Activated CD8-positive, alpha-beta T cell treated with anti-CD3 and anti-CD28 coated beads, Interleukin-2, amount 10 ng/mL, durations not matched to agents 7 days and 5 days (primary cell): ENCODE results near the gene TCERG1. TPM values are rescaled to one million over a fixed set of nuclear protein-coding genes. Genes with fewer than 3 reads are reported as not detected.

Experiments
- ATAC-seq: fragments of 150-1000 bp; cut with Tn5 transposase; one replicate; pipeline ENCODE4 v1.10.0; 2021; ENCODE audit warnings: moderate library complexity
- CTCF ChIA-PET: fragments of 350-600 bp; sonication (Branson Sonifier 250); formaldehyde crosslinking; loops from one replicate; lab custom pipeline; 2021; ENCODE audit warnings: antibody characterized with exemption; lab: Charles Lee
- POLR2A ChIA-PET: fragments of 350-600 bp; sonication (Branson Sonifier 250); formaldehyde crosslinking; loops from one replicate; lab custom pipeline; 2021; ENCODE audit warnings: antibody characterized with exemption; lab: Charles Lee
- DNase-seq: peaks from one replicate; pipeline ENCODE4 v3.0.0-alpha.2; 2020
- H3K27ac Mint-ChIP-seq: one replicate; pipeline ENCODE4 v1.8.0; 2021; ENCODE audit warnings: mild to moderate bottlenecking, mixed read lengths
- H3K27me3 Mint-ChIP-seq: one replicate; pipeline ENCODE4 v1.8.0; 2021; ENCODE audit warnings: low read depth, mixed read lengths
- H3K36me3 Mint-ChIP-seq: one replicate; pipeline ENCODE4 v1.8.0; 2021; ENCODE audit warnings: low read depth, mixed read lengths
- H3K4me1 Mint-ChIP-seq: one replicate; pipeline ENCODE4 v1.8.0; 2021; ENCODE audit warnings: low read depth, mixed read lengths
- H3K4me3 Mint-ChIP-seq: one replicate; pipeline ENCODE4 v1.8.0; 2021; ENCODE audit warnings: mild to moderate bottlenecking, mixed read lengths
- H3K9me3 Mint-ChIP-seq: one replicate; pipeline ENCODE4 v1.8.0; 2022; ENCODE audit warnings: mixed read lengths; ENCODE audit not compliant: insufficient read depth
- total RNA-seq, 2 experiments: library from RNA; stranded (reverse); gene quantifications; one replicate each; pipeline ENCODE4 v1.2.3, GENCODE V29; 2021

Gene TCERG1
- total RNA-seq, 2 experiments from 2014 or later: 86.5 to 94.0 TPM

- H3K4me3 Mint-ChIP-seq: no peak overlapping the region
- ChIA-PET POLR2A (no interaction called here), CTCF (interaction anchor here (0.7 kb wide), 1 partner anchor 438 kb away, joined by 4 read pairs; no protein-coding TSS in a partner anchor)
- DNase-seq (no peak), ATAC-seq (no peak)
- no peak overlapping the region for H3K27ac Mint-ChIP-seq
- no peaks in the 10 kb centered on the region for H3K36me3 Mint-ChIP-seq
- H3K9me3 Mint-ChIP-seq: no peaks in the 10 kb centered on the region
- peaks cover 9% of the 10 kb centered on the region for H3K4me1 Mint-ChIP-seq
- H3K27me3 Mint-ChIP-seq: peaks cover 13% of the 10 kb centered on the region
Measured at GRCh38 chr5:146527785-146528184, 80.7 kb downstream of the TCERG1 start.

GRCh38 chr5:146528236-146528635, 81.1 kb downstream of the TCERG1 start:
- CTCF ChIA-PET: interaction anchor here (0.7 kb wide), 1 partner anchor 437 kb away, joined by 4 read pairs; no protein-coding TSS in a partner anchor

GRCh38 chr5:146529984-146530383, 82.9 kb downstream of the TCERG1 start:
- POLR2A ChIA-PET: no interaction called here
- H3K4me1 Mint-ChIP-seq: peaks cover 16% of the 10 kb centered on the region

More at GRCh38 chr5:146528236-146528635, 81.1 kb downstream of the TCERG1 start:
- Mint-ChIP-seq H3K4me3 (no peak overlapping the region), H3K27me3 (peaks cover 13% of the 10 kb centered on the region), H3K9me3 (no peaks in the 10 kb centered on the region), H3K4me1 (peaks cover 10% of the 10 kb centered on the region), H3K36me3 (no peaks in the 10 kb centered on the region), H3K27ac (no peak overlapping the region)
- POLR2A ChIA-PET: no interaction called here
- no peak for DNase-seq
- no peak for ATAC-seq

GRCh38 chr5:146533260-146533857, 86.2 kb downstream of the TCERG1 start:
- Mint-ChIP-seq H3K4me1 (peaks cover 16% of the 10 kb centered on the region), H3K36me3 (no peaks in the 10 kb centered on the region), H3K9me3 (no peaks in the 10 kb centered on the region), H3K4me3 (no peak overlapping the region), H3K27me3 (peaks cover 4% of the 10 kb centered on the region), H3K27ac (no peak overlapping the region)
- CTCF ChIA-PET: interaction anchor here (0.5 to 4.9 kb wide), 39 partner anchors 9 to 663 kb away, joined by 3 to 45 read pairs (median 3); partner anchors contain the start of gene TCERG1
- DNase-seq (peak; percentile 86), ATAC-seq (peak; percentile 94)
- POLR2A ChIA-PET: no interaction called here

More at GRCh38 chr5:146529984-146530383, 82.9 kb downstream of the TCERG1 start:
- Mint-ChIP-seq H3K36me3 (no peaks in the 10 kb centered on the region), H3K4me3 (no peak overlapping the region), H3K9me3 (no peaks in the 10 kb centered on the region), H3K27me3 (peaks cover 3% of the 10 kb centered on the region), H3K27ac (peak overlapping the region; percentile 30)
- CTCF ChIA-PET: interaction anchor here (4.5 to 4.9 kb wide), 3 partner anchors 12 to 659 kb away, joined by 32 to 45 read pairs (median 45); no protein-coding TSS in a partner anchor
- ATAC-seq: peak; percentile 69
- DNase-seq: peak; percentile 29

- DNase-seq: no peak
- POLR2A ChIA-PET: no interaction called here
- CTCF ChIA-PET: interaction anchor here (0.5 to 4.9 kb wide), 38 partner anchors 9 to 662 kb away, joined by 3 to 45 read pairs (median 4); partner anchors contain the start of gene TCERG1
- no peak for ATAC-seq
- Mint-ChIP-seq H3K4me3 (no peak overlapping the region), H3K27ac (no peak overlapping the region), H3K9me3 (no peaks in the 10 kb centered on the region), H3K36me3 (no peaks in the 10 kb centered on the region), H3K4me1 (peaks cover 16% of the 10 kb centered on the region), H3K27me3 (peaks cover 3% of the 10 kb centered on the region)
Measured at GRCh38 chr5:146533882-146534281, 86.7 kb downstream of the TCERG1 start.

GRCh38 chr5:146538432-146538831, 91.3 kb downstream of the TCERG1 start:
- no peak overlapping the region for H3K4me3 Mint-ChIP-seq
- DNase-seq (no peak), ATAC-seq (no peak)
- no peaks in the 10 kb centered on the region for H3K36me3 Mint-ChIP-seq
- H3K27ac Mint-ChIP-seq: no peak overlapping the region
- H3K9me3 Mint-ChIP-seq: no peaks in the 10 kb centered on the region
- ChIA-PET POLR2A (no interaction called here), CTCF (interaction anchor here (0.7 to 2.4 kb wide), 4 partner anchors 115 to 650 kb away, joined by 3 to 14 read pairs (median 6); no protein-coding TSS in a partner anchor)
- peaks cover 3% of the 10 kb centered on the region for H3K4me1 Mint-ChIP-seq
- H3K27me3 Mint-ChIP-seq: peaks cover 3% of the 10 kb centered on the region

- POLR2A ChIA-PET: no interaction called here
- H3K27me3 Mint-ChIP-seq: peaks cover 3% of the 10 kb centered on the region
- no peak for ATAC-seq
- no peaks in the 10 kb centered on the region for H3K9me3 Mint-ChIP-seq
- no peak for DNase-seq
- no peaks in the 10 kb centered on the region for H3K36me3 Mint-ChIP-seq
- no peak overlapping the region for H3K27ac Mint-ChIP-seq
- no peaks in the 10 kb centered on the region for H3K4me1 Mint-ChIP-seq
- no peak overlapping the region for H3K4me3 Mint-ChIP-seq
- CTCF ChIA-PET: interaction anchor here (4.3 kb wide), 1 partner anchor 426 kb away, joined by 43 read pairs; no protein-coding TSS in a partner anchor
Measured at GRCh38 chr5:146539973-146540372, 92.8 kb downstream of the TCERG1 start.

- ATAC-seq (no peak), DNase-seq (no peak)
- CTCF ChIA-PET: interaction anchor here (4.3 kb wide), 1 partner anchor 425 kb away, joined by 43 read pairs; no protein-coding TSS in a partner anchor
- Mint-ChIP-seq H3K4me3 (no peak overlapping the region), H3K4me1 (no peaks in the 10 kb centered on the region), H3K27me3 (peaks cover 3% of the 10 kb centered on the region), H3K27ac (no peak overlapping the region), H3K36me3 (no peaks in the 10 kb centered on the region), H3K9me3 (no peaks in the 10 kb centered on the region)
- POLR2A ChIA-PET: no interaction called here
Measured at GRCh38 chr5:146540414-146540813, 93.3 kb downstream of the TCERG1 start.

GRCh38 chr5:146541958-146542849, 95.1 kb downstream of the TCERG1 start:
- ATAC-seq (peak; percentile 92), DNase-seq (peak; percentile 78)
- ChIA-PET POLR2A (no interaction called here), CTCF (interaction anchor here (0.7 to 4.3 kb wide), 15 partner anchors 10 to 649 kb away, joined by 3 to 45 read pairs (median 4); no protein-coding TSS in a partner anchor)
- Mint-ChIP-seq H3K36me3 (no peaks in the 10 kb centered on the region), H3K4me1 (no peaks in the 10 kb centered on the region), H3K9me3 (no peaks in the 10 kb centered on the region), H3K4me3 (no peak overlapping the region), H3K27me3 (no peaks in the 10 kb centered on the region), H3K27ac (no peak overlapping the region)

GRCh38 chr5:146544232-146544631, 97.1 kb downstream of the TCERG1 start:
- ChIA-PET POLR2A (no interaction called here), CTCF (interaction anchor here (4.3 kb wide), 1 partner anchor 422 kb away, joined by 43 read pairs; no protein-coding TSS in a partner anchor)
- Mint-ChIP-seq H3K27me3 (peaks cover 3% of the 10 kb centered on the region), H3K36me3 (no peaks in the 10 kb centered on the region), H3K9me3 (no peaks in the 10 kb centered on the region), H3K4me3 (no peak overlapping the region), H3K27ac (no peak overlapping the region), H3K4me1 (no peaks in the 10 kb centered on the region)
- ATAC-seq (no peak), DNase-seq (no peak)

GRCh38 chr5:146548781-146549449, 101.8 kb downstream of the TCERG1 start:
- CTCF ChIA-PET: interaction anchor here (0.9 to 1.3 kb wide), 3 partner anchors 15 to 417 kb away, joined by 3 to 5 read pairs (median 5); no protein-coding TSS in a partner anchor
- POLR2A ChIA-PET: no interaction called here
- Mint-ChIP-seq H3K27me3 (peaks cover 14% of the 10 kb centered on the region), H3K4me1 (no peaks in the 10 kb centered on the region), H3K27ac (no peak overlapping the region), H3K36me3 (no peaks in the 10 kb centered on the region), H3K4me3 (no peak overlapping the region), H3K9me3 (no peaks in the 10 kb centered on the region)
- ATAC-seq (no peak), DNase-seq (no peak)
